K562 (cell line): Measurements from ENCODE around the gene CFAP20. TPM values are rescaled to one million over a fixed set of nuclear protein-coding genes. Genes with fewer than 3 reads are reported as not detected.
"Not testable (repeated sequence)": the region's sequence is repeated elsewhere in the genome, so short reads cannot be mapped to it uniquely, and the experiment has no call there.

Experiments used
- ATAC-seq: fragments of 200-7000 bp; cut with Tn5 transposase; 3 replicates; pipeline ENCODE4 v1.9.1; 2020; ENCODE audit warnings: moderate library complexity
- BruUV-seq: library from RNA; stranded (reverse); fragments of 400-500 nt; replicated peaks from 2 replicates; lab custom pipeline; 2021; lab: Mats Ljungman, UMichigan
- CTCF ChIA-PET: fragments of 300-600 bp; formaldehyde crosslinking; extraction: SDS; loops from one replicate; lab custom pipeline; 2021; ENCODE audit warnings: low intra/inter-chr PET ratio; lab: Yijun Ruan, JAX
- POLR2A ChIA-PET: fragments of 300-600, 350-650 bp; sonication (Branson Sonifier 250); formaldehyde crosslinking; extraction: SDS; loops from one replicate; lab custom pipeline; 2021; ENCODE audit warnings: antibody characterized with exemption, inconsistent platforms; lab: Yijun Ruan, JAX
- DNase-seq, 4 experiments: peaks; one replicate each; pipeline versions ENCODE4 v3.0.0 to v3.0.0-alpha.2; 2011 to 2018; ENCODE audit warnings: low spot score in 3 of 4, mixed read lengths in 3 of 4; ENCODE audit errors: extremely low read depth in 1 of 4
- FAIRE-seq: peaks from 2 replicates; lab custom pipeline; 2011; peaks lifted over from hg19 to GRCh38; lab: Jason Lieb, UNC
- H2AFZ ChIP-seq: 2 replicates; pipeline ENCODE4 v1.6.0; 2011; ENCODE audit warnings: low read depth, low read length, control low read depth, inconsistent platforms
- H3K27ac ChIP-seq: fragments of 200-600 bp; 3 replicates; pipeline ENCODE4 v1.8.0; 2011; ENCODE audit warnings: low read depth, mild to moderate bottlenecking, control low read depth, inconsistent platforms, low read length, moderate library complexity, mixed read lengths; ENCODE audit errors: extremely low read depth
- H3K27me3 ChIP-seq, 2 experiments: fragments of 300-600 bp in 1 of 2; 2 replicates in 1 of 2; 3 replicates in 1 of 2; pipeline versions ENCODE4 v1.6.0 to v1.8.0; 2011; ENCODE audit warnings: inconsistent platforms in 2 of 2, low read length in 2 of 2, mild to moderate bottlenecking in 1 of 2, mixed read lengths in 1 of 2, moderate library complexity in 1 of 2; ENCODE audit not compliant: control insufficient read depth in 2 of 2, insufficient read depth in 2 of 2
- H3K36me3 ChIP-seq: fragments of 300-600 bp; 3 replicates; pipeline ENCODE4 v1.8.0; 2011; ENCODE audit warnings: mild to moderate bottlenecking, low read length, inconsistent platforms; ENCODE audit not compliant: control insufficient read depth, insufficient read depth
- H3K4me1 ChIP-seq, 2 experiments: fragments of 200-600 bp in 1 of 2; replicated peaks in 1 of 2; 2 replicates in 1 of 2; 3 replicates in 1 of 2; pipeline versions ENCODE4 v1.5.1 to v1.8.0; 2011; ENCODE audit warnings: inconsistent platforms in 2 of 2, low read length in 2 of 2, mild to moderate bottlenecking in 1 of 2, mixed read lengths in 1 of 2, moderate library complexity in 1 of 2; ENCODE audit not compliant: control insufficient read depth in 2 of 2, insufficient read depth in 2 of 2
- H3K4me2 ChIP-seq: 2 replicates; pipeline ENCODE4 v1.6.1; 2011; ENCODE audit warnings: low read length, control low read depth, inconsistent platforms, mixed read lengths; ENCODE audit not compliant: insufficient read depth
- H3K4me3 ChIP-seq: fragments of 200-600 bp; sonication (generic), shearing (Covaris generic); 2 replicates; pipeline ENCODE4 v1.5.1; 2016; ENCODE audit warnings: control low read depth, inconsistent platforms
- H3K79me2 ChIP-seq: fragments of 200-600 bp; 3 replicates; pipeline ENCODE4 v1.8.0; 2011; ENCODE audit warnings: low read length, inconsistent platforms; ENCODE audit not compliant: control insufficient read depth, insufficient read depth
- H3K9ac ChIP-seq, 2 experiments: 2 replicates each; pipeline versions ENCODE4 v1.6.0 to v1.6.1; 2011; ENCODE audit warnings: low read depth in 2 of 2, low read length in 2 of 2, control low read depth in 1 of 2, inconsistent platforms in 1 of 2, mild to moderate bottlenecking in 1 of 2, mixed read lengths in 1 of 2; ENCODE audit not compliant: insufficient read depth in 1 of 2
- H3K9me1 ChIP-seq: one replicate; pipeline ENCODE4 v1.6.0; 2011; ENCODE audit warnings: inconsistent platforms, mild to moderate bottlenecking, low read length, moderate library complexity; ENCODE audit not compliant: control insufficient read depth, insufficient read depth
- H3K9me3 ChIP-seq: replicated peaks from 2 replicates; pipeline ENCODE4 v1.5.1; 2011; ENCODE audit warnings: low read depth, low read length, inconsistent platforms; ENCODE audit not compliant: control insufficient read depth, insufficient read depth
- H4K20me1 ChIP-seq: replicated peaks from 2 replicates; pipeline ENCODE4 v1.6.1; 2011; ENCODE audit warnings: low read length, inconsistent platforms, mixed read lengths; ENCODE audit not compliant: control insufficient read depth, insufficient read depth
- ARID2 ChIP-seq: fragments of 450-650 bp; IDR thresholded peaks from 2 replicates; pipeline ENCODE4 v1.6.1; 2017; ENCODE audit warnings: antibody characterized with exemption, mild to moderate bottlenecking
- HIVEP1 ChIP-seq: fragments of 250-450 bp; sonication (Bioruptor Pico); IDR thresholded peaks from 2 replicates; pipeline ENCODE4 v1.4.0; 2020; ENCODE audit warnings: mild to moderate bottlenecking
- ILF3 ChIP-seq: fragments of 450-650 bp; IDR thresholded peaks from 2 replicates; pipeline ENCODE4 v1.6.1; 2018; ENCODE audit warnings: antibody characterized with exemption, mild to moderate bottlenecking, moderate library complexity, borderline replicate concordance
- MYNN ChIP-seq, 2 experiments: sonication (generic); formaldehyde crosslinking in 1 of 2; IDR thresholded peaks; 2 replicates each; pipeline versions ENCODE4 v1.5.0 to v1.6.1; 2016 to 2020; ENCODE audit warnings: antibody characterized with exemption in 1 of 2, missing genetic modification reagents in 1 of 2
- NR4A1 ChIP-seq, 2 experiments: fragments of 250-450 bp in 1 of 2; fragments of 450-650 bp in 1 of 2; sonication (Bioruptor Pico) in 1 of 2; IDR thresholded peaks; 2 replicates each; pipeline versions ENCODE4 v1.4.0 to v1.6.1; 2016 to 2020; ENCODE audit warnings: mild to moderate bottlenecking in 2 of 2, missing compliant biosample characterization in 1 of 2, missing genetic modification characterization in 1 of 2, moderate library complexity in 1 of 2
- PML ChIP-seq: IDR thresholded peaks from 2 replicates; pipeline ENCODE4 v1.6.1; 2012; ENCODE audit warnings: low read length, inconsistent platforms
- TRIM24 ChIP-seq, 2 experiments: fragments of 450-650 bp; IDR thresholded peaks; 2 replicates each; pipeline ENCODE4 v1.6.1; 2016
- WHSC1 ChIP-seq: IDR thresholded peaks from one replicate; pipeline ENCODE4 v1.6.1; 2012; ENCODE audit warnings: low read length, control low read depth, inconsistent platforms
- ZC3H4 ChIP-seq: sonication (generic); formaldehyde crosslinking; IDR thresholded peaks from 2 replicates; pipeline ENCODE4 v1.9.0; 2021; ENCODE audit warnings: missing genetic modification reagents, borderline replicate concordance
- ZNF146 ChIP-seq: IDR thresholded peaks from one replicate; pipeline ENCODE4 v1.6.1; 2018; ENCODE audit warnings: missing compliant biosample characterization; ENCODE audit not compliant: unreplicated experiment
- ZNF217 ChIP-seq: sonication (generic); formaldehyde crosslinking; IDR thresholded peaks from 2 replicates; pipeline ENCODE4 v1.8.0; 2022; ENCODE audit warnings: mild to moderate bottlenecking, missing genetic modification reagents
- WGBS: fragments of 100-300 bp; shearing (Covaris generic); methylation state at CpG from one replicate; pipeline ENCODE4 v1.1.6; 2016; ENCODE audit warnings: low coverage, mixed read lengths; ENCODE audit not compliant: insufficient coverage; ENCODE audit errors: missing lambda C conversion rate; 5-methylcytosine and 5-hydroxymethylcytosine counted together
- in situ Hi-C: fragments of 300-500 bp; cut with MboI; formaldehyde crosslinking; loops from 4 replicates; pipeline ENCODE4 v1.15.0; 2018; ENCODE audit warnings: inconsistent platforms, mixed read lengths
- intact Hi-C: fragments of 100-400 bp; cut with micrococcal nuclease; formaldehyde crosslinking; loops from 2 replicates; pipeline ENCODE4 v1.14.2; 2022
- polyA plus RNA-seq, 8 experiments: library from polyadenylated mRNA; depleted of rRNA in 4 of 8; stranded (reverse) in 5 of 8; unstranded in 3 of 8; fragments of >200 nt; fragmentation: Nextera tagmentation in 2 of 8; fragmentation: Illumina TruSeq in 1 of 8; extraction: Ambion mirVana in 2 of 8; extraction: Trizol in 1 of 8; gene quantifications; 2 replicates each; pipeline versions ENCODE4 v1.2.1 to v1.2.3, GENCODE V29; 2011 to 2014; ENCODE audit warnings: inconsistent platforms in 1 of 8, missing spikeins in 1 of 8
- total RNA-seq, 7 experiments: library from RNA; depleted of rRNA in 6 of 7; stranded (reverse); fragments of >200 nt in 6 of 7; fragmentation: Illumina TruSeq in 2 of 7; extraction: Trizol in 2 of 7; gene quantifications; 2 replicates each; pipeline versions ENCODE4 v1.2.1 to v1.2.3, GENCODE V29; 2011 to 2021; ENCODE audit warnings: low replicate concordance in 1 of 7

The CFAP20 gene
- total and polyA plus RNA-seq, 9 of the 15 experiments (the other 6 are each of a cell fraction or from before 2014, with no cell fraction given): 20.5 to 90.5 (median 75.3) TPM

GRCh38 chr16:58090396-58090795 is 38.8 kb downstream of the CFAP20 start:
- peak; percentile 52 for TF ChIP-seq ZNF146 (CRISPR knock-in tag)
- WGBS: 14% methylated on average over 3 of the region's 3 CpGs
- peaks cover 6 to 22% of the 10 kb centered on the region in 2 experiments; a peak in 3 of 5 replicates for H3K27me3 ChIP-seq
- DNase-seq, H3K9me1 ChIP-seq, H3K4me2 ChIP-seq, H2AFZ ChIP-seq, H3K36me3 ChIP-seq, H3K9me3 ChIP-seq, ATAC-seq, H3K4me3 ChIP-seq, H3K9ac ChIP-seq, H3K4me1 ChIP-seq, POLR2A ChIA-PET, CTCF ChIA-PET, FAIRE-seq, H3K79me2 ChIP-seq, BruUV-seq, H4K20me1 ChIP-seq, H3K27ac ChIP-seq: not testable (repeated sequence)
- in situ Hi-C loops (loop anchor here (10.0 kb wide), 1 partner anchor 196 kb away; no protein-coding TSS in a partner anchor), intact Hi-C loops (loop anchor here (10.0 kb wide), 1 partner anchor 516 kb away; no protein-coding TSS in a partner anchor)

GRCh38 chr16:58088091-58088490 is 41.1 kb downstream of the CFAP20 start:
- Histone ChIP-seq H3K4me2 (no peak overlapping the region), H3K4me3 (no peak overlapping the region), H3K9me3 (peaks cover 6% of the 10 kb centered on the region), H3K27ac (no peak overlapping the region), H4K20me1 (no peaks in the 10 kb centered on the region), H3K79me2 (no peaks in the 10 kb centered on the region), H2AFZ (no peak overlapping the region), H3K4me1 (peaks cover 0 to 2% of the 10 kb centered on the region in 2 experiments; a peak in 1 of 5 replicates), H3K36me3 (no peaks in the 10 kb centered on the region), H3K9ac (no peak overlapping the region), H3K9me1 (no peaks in the 10 kb centered on the region), H3K27me3 (peaks cover 12 to 19% of the 10 kb centered on the region in 2 experiments; a peak in 4 of 5 replicates)
- in situ Hi-C loops: no loop called here
- intact Hi-C loops: no loop called here
- 46% methylated on average over 4 of the region's 9 CpGs for WGBS
- no peak for FAIRE-seq
- no TSS peak for BruUV-seq
- CTCF ChIA-PET: no interaction called here
- TF ChIP-seq ZNF217 (no peak), NR4A1 (CRISPR knock-in tag; IDR thresholded peaks at IDR 0.05) (no peak), NR4A1 (tag; IDR thresholded peaks at IDR 0.05) (no peak), ILF3 (no peak), PML (no peak), WHSC1 (no peak), HIVEP1 (CRISPR knock-in tag) (no peak), ARID2 (no peak), ZC3H4 (CRISPR knock-in tag) (no peak), TRIM24 (IDR thresholded peaks at IDR 0.05) (no peak), MYNN (IDR thresholded peaks at IDR 0.05) (no peak), MYNN (CRISPR knock-in tag; IDR thresholded peaks at IDR 0.05) (no peak)
- no peak for ATAC-seq
- POLR2A ChIA-PET: interaction anchor here (1.1 kb wide), 1 partner anchor 34 kb away, joined by 3 read pairs; no protein-coding TSS in a partner anchor
- DNase-seq: no peak
